ENCODE measurements around the gene BLOC1S3.

BLOC1S3 gene

GRCh38 chr19:45162608-45163143 lies 15.9 kb upstream of the BLOC1S3 start:
- DNase-seq: no peak

DNA sequence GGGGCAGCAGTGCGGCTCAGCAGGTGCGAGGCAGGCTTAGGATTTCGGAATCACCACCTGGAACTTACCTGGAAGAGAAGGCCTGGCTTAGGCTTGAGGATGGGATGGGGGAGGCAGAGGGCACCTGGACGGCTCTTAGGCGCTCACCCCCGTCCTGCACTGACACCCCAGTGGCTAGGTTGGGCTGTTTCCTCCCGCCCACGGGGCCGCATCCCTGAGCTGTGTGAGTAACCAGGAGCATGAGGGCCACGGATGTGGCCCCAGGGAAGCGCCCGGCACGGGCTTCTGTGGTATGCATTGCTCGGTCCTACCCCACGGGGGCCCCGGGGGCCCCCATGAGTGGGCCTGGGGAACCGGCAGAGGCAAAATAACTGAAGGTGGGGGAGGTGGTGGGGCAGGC lies 15.4 kb upstream of the BLOC1S3 start:
- no peak for DNase-seq

- no peak for DNase-seq
These were observed 14.7 kb upstream of the BLOC1S3 start for GRCh38 chr19:45163751-45164460.

- DNase-seq: no peak
These were observed 13.8 kb upstream of the BLOC1S3 start for GRCh38 chr19:45164577-45165335.

- DNase-seq: no peak
These were observed 11.8 kb upstream of the BLOC1S3 start for GRCh38 chr19:45166723-45167252.

DNA sequence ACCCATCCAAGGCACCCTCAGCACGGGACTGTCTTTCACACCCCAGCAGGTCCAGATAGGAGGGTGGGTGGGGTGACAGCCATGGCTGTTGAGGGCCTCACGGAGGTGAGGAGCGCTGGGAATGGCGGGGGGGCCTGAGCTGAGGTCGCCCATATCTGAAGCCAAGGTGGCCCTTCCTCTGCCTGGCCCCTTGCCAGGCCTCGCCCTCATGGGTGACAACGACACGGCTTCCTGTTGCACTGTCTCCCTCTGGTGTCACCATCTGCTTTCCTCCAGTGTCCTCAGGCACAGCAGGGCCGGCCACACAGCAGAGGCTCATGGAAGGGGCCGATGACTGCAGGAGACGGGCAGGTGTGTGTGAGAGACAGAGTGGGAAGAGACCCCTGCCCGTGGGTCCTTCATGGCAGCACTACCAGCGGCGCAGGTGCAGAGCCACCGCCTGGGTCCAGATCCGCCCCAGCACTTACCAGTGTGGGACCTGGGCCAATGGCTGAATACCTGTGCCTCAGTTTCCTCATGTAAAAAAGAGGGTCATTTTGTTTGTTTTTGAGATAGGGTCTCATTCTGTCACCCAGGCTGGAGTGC lies 9.7 kb upstream of the BLOC1S3 start:
- no peak for DNase-seq

DNA sequence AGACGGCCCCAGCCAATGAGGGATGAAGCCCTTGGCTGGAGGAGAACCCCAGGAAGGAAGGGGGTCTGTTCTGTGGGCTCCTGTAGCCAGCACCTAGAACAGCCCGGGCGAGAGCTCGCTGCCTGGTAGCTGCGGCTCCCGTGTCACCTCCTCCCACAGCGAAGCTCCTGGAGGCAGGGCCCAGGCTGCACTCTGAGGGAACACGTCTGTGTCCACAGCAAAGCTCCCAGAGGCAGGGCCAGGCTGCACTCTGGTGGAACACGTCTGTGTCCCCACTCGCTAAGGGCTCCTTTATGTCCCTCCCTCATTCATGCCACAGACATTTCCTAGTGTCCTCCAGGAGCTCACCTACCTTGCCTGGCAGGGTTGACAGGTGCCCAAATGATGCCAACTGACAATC lies 9.0 kb upstream of the BLOC1S3 start:
- no peak for DNase-seq

DNA sequence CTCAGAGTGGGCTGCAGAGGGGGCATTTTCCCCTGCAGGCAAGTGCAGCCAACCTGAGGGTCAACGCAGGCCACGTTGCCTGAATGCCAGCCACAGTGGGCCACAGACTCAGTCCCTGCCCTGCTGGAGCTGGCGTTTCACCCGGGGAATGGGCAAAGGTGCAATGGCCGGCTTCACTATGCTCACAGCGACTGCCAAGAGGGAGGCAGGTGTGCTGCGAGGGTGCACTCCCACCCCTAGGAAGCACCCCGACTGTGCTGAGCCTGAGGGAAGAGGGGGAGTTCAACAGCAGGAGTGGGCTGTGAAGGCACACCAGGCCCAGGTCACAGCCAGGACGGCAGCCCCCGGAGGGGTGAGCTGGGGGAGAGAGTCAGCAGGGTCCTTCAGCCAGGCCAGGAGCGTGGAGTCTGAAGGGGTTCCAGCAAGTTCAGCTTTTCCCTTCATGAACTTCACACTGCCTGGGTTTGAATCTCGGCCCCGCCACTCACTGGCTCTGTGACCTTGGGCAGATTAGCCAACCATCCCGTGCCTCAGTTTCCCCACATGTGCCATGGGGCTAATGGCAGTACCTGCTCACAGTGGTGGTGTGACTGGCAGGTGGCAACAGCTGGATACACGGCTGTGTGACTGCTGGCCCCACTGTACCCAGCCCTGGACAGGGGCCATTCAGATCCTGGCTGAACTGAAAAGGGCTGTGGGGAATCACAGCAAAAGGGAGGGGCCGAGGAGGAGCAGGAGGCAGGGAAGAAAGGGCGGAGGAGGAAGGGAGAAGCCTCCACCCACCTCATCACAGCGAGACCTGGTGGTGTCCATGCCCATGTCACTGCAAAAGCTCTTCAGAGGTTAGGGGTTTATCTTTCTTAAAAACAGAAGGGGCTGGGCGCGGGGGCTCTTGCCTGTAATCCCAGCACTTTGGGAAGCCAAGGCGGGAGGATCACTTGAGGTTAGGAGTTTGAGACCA lies 8.2 kb upstream of the BLOC1S3 start:
- DNase-seq: no peak

DNA sequence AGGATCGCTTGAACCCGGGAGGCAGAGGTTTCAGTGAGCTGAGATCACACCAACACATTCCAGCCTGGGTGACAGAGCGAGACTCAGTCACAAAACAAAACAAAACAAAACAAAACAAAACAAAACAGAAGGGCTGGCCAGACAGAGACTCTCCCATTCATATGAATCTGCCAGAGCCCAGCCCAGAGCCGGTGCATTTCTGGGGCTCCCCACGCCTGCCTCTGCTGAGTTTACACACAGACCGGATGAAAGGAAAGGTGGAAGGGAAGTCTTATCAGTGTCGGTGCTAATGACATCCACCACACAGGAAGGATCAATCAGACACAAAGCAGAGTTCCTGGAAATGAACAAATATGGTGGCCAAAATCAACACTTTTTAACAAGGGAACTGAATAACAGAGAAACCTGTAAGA lies 7.4 kb upstream of the BLOC1S3 start:
- no peak for DNase-seq

DNA sequence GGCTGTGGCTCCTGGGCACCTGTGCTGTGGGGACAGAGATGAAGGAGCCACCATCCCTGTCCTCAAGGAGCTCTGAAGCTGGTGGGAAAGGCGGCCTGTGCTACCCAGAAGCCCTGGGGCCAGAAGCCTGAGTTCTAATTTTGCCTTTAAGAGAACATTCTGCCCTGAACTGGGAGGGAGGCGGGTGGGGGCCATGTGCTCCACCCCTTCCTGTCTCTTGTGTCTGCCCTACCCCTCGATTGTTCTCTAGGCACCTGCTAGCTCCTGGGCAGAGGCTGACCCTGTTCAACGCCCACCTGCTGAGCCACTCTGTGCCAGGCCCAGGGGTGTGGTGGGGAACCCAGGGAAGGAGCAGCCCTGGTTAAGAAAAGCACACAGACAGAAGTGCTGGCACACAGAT lies 6.4 kb upstream of the BLOC1S3 start:
- no peak for DNase-seq

DNA sequence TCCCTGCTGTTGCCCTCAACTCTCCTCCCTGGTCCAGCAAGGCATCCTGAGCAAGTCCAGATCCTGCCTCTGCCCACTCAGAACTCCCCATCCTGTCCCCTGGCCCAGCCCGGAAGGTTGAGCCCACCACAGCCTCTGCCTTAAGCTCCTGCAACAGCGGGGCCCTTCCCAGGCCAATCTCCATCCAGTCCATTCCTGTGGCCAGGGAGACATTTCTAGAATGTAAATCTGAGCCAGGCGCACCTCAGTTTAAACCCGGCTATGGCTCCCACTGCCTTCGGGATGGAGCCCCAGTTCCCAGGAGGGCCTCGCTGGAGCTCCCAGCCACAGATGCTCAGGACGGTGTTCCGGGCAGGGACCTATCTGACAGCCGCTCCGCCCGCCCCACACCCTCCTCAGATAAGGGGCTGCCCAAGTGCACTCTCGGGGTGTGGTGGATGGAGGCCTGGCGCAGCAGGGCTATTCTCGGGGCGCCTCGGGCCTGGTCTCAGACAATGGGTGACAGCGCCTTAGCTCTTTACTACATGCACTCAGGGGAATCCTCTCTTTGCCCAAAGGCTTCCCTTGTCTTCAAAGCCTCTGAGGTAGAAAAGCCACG lies 5.9 kb upstream of the BLOC1S3 start:
- no peak for DNase-seq

GRCh38 chr19:45173816-45174215 lies 4.8 kb upstream of the BLOC1S3 start:
- no peak for DNase-seq

DNA sequence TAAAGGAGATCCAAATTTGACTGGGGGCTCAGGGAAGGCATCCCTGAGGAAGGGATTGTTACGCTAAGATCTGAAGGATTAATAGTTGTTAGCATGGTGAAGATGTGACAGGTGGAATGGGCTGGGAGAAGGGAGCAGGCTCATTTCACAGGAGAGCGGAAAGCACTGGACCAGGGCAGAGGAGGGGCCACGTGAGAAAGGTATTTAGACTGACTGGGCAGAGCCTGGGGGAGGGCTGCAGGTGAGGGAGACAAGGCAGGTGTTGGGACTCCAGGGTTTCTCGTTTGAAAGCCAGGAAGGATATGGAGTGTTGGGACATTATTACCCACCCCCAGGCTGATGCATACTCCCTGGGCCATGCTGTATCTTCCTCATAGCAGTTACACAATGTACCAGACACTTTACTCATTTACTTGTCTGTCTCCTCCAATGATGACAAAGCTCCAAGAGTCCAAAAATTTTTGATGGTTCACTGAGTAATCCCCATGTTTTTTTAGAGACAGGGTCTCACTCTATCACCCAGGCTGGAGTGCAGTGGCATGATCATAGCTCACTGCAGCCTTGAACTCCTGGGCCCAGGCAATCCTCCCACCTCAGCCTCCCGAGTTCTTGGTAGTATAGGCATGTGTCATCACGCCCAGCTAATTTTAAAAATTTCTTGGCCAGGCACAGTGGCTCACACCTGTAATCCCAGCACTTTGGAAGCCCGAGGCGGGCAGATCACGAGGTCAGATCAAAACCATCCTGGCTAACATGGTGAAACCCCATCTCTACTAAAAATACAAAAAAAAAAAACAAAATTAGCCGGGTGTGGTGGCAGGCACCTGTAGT lies 2.9 kb upstream of the BLOC1S3 start:
- no peak for DNase-seq

DNA sequence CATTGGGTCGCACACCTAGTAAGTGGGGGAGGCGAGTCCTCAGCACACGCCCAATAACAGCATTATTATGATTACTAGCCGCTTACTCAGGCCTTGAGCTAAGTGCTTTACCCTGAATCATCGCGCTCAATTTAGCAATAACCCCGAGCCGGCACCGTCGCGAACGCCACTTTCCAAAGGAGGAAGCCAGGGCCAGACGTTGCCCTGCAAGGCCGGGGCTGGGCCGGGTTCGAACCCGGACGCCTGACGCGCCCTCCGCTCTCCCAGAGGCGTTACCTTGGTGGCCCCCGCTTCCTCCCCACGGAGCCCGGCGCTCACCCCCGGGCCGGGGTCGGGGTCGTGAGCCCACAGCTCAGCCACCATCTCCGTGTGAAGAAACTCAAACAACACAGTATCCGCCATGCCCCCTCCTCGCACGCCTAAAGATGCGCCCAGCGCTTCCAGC lies 745 bp upstream of the BLOC1S3 start, which contains the start of gene TRAPPC6A:
TRAPPC6A (minus strand) TSS at position 421 of the 445 bp plus-strand sequence; CDS start at position 402, 19 bp downstream.
- DNase-seq: no peak

DNA sequence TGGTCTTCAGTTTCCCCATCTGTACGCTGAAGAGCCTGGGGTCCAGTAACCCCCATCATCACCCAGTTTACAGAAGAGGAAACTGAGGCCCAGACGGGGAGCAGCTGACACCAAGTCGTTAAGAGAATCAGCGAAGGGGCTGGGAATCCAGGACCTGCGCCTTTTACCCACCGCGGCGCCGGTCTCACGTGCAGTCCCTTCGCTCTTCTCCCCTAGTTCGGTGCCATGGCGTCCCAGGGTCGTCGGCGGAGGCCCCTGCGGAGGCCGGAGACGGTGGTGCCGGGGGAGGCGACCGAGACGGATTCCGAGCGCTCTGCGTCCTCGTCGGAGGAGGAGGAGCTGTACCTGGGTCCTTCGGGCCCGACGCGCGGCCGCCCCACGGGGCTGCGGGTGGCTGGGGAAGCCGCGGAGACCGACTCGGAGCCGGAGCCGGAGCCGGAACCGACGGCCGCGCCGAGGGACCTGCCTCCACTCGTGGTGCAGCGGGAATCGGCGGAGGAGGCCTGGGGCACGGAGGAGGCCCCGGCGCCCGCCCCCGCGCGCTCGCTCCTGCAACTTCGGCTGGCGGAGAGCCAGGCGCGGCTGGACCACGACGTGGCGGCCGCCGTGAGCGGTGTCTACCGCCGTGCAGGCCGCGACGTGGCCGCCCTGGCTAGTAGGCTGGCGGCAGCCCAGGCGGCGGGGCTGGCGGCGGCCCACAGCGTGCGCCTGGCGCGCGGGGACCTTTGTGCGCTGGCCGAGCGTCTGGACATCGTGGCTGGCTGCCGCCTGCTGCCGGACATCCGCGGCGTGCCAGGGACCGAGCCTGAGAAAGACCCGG lies 698 bp downstream of the BLOC1S3 start:
- DNase-seq: no peak

DNA sequence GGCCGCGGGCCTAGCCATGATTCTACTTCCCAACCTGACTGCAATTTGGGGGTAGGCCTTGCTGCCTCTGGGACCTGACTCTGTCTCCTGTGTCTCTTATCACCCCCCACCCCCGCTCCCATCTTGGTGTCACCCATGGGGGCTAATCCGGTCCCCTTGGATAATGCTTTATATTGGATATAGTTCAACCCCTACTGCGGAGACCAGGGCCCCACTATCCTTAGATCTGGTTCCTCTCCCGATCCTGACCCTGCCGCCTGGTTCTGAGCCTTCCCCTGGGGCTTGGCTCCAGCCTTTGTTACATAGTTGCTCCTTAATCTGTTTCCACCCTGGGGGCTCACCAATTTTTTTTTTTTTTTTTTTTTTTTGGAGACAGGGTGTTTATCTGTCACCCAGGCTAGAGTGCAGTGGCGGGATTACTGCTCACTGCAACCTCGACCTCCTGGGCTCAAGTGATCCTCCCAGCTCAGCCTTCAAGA lies 1.3 kb downstream of the BLOC1S3 start:
- no peak for DNase-seq

GRCh38 chr19:45180936-45181335 lies 2.4 kb downstream of the BLOC1S3 start:
- DNase-seq: no peak

DNA sequence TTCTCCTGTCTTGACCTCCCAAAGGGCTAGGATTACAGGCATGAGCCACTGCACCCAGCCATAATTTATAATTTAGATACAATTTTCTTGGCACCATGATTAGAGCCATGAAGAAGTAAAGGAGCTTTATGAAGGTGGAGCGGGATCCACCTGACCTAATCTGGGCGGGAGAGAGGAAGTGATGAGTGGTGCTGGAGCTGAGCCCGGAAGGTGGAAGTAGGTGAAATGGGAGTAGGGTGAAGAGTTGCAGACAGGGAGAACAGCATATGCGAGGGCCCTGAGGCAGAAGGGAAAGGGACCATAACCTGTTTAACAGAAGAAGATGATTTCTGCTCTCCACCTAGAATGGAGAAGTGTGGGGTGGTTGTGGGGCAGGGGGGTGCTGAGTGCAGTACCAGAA lies 4.2 kb downstream of the BLOC1S3 start:
- no peak for DNase-seq

GRCh38 chr19:45184115-45184514 lies 5.5 kb downstream of the BLOC1S3 start:
- no peak for DNase-seq
